UCSD-AML1 (cell line): ENCODE results near the gene SERPINB8.

Source experiments
- DNase-seq: peaks from one replicate; lab custom pipeline; 2025; ENCODE audit not compliant: unreplicated experiment; lab: John Stamatoyannopoulos, UW

SERPINB8 gene

GRCh38 chr18:63963615-63964256, 6.1 kb upstream of the SERPINB8 start:
- DNase-seq: no peak

- no peak for DNase-seq
Measured at GRCh38 chr18:63964908-63965307, 5.0 kb upstream of the SERPINB8 start.

GRCh38 chr18:63965716-63966330, 4.1 kb upstream of the SERPINB8 start:
- DNase-seq: no peak

GRCh38 chr18:63970809-63971205, 926 bp downstream of the SERPINB8 start:
- DNase-seq: no peak

GRCh38 chr18:63971320-63972001, 1.6 kb downstream of the SERPINB8 start:
- no peak for DNase-seq

- no peak for DNase-seq
Measured at GRCh38 chr18:63972002-63972376, 2.1 kb downstream of the SERPINB8 start.

GRCh38 chr18:63974991-63975390, 5.1 kb downstream of the SERPINB8 start:
- DNase-seq: no peak

- DNase-seq: no peak
Measured at GRCh38 chr18:63975628-63976027, 5.7 kb downstream of the SERPINB8 start.

- no peak for DNase-seq
Measured at GRCh38 chr18:63977040-63977439, 7.2 kb downstream of the SERPINB8 start.

GRCh38 chr18:63979409-63979920, 9.6 kb downstream of the SERPINB8 start:
- DNase-seq: no peak

GRCh38 chr18:63980027-63980426, 10.1 kb downstream of the SERPINB8 start:
- DNase-seq: no peak

GRCh38 chr18:63980896-63981460, 11.1 kb downstream of the SERPINB8 start:
- DNase-seq: no peak

- no peak for DNase-seq
Measured at GRCh38 chr18:63981719-63982118, 11.8 kb downstream of the SERPINB8 start.

- DNase-seq: no peak
Measured at GRCh38 chr18:63982361-63982760, 12.5 kb downstream of the SERPINB8 start.

- no peak for DNase-seq
Measured at GRCh38 chr18:63986885-63987284, 17.0 kb downstream of the SERPINB8 start.

- no peak for DNase-seq
Measured at GRCh38 chr18:63987743-63988142, 17.9 kb downstream of the SERPINB8 start.

- DNase-seq: no peak
Measured at GRCh38 chr18:63992751-63993150, 22.9 kb downstream of the SERPINB8 start.

- peak; percentile 24 for DNase-seq
Measured at GRCh38 chr18:63994783-63995399, 25.0 kb downstream of the SERPINB8 start.

GRCh38 chr18:63997041-63997440, 27.2 kb downstream of the SERPINB8 start:
- no peak for DNase-seq

GRCh38 chr18:63997606-63998005, 27.7 kb downstream of the SERPINB8 start:
- DNase-seq: no peak

GRCh38 chr18:63999871-64000270, 30.0 kb downstream of the SERPINB8 start:
- DNase-seq: no peak
